Right forelimb (tissue), 1 donor: ENCODE results near the gene PGM2L1.
A peak's percentile ranks its signal among the peaks of the same experiment; 100 is the strongest.
"Not testable (repeated sequence)": the region's sequence is repeated elsewhere in the genome, so short reads cannot be mapped to it uniquely, and the experiment has no call there.

Experiments used
- DNase-seq: peaks from one replicate; pipeline ENCODE4 v3.0.0-alpha.2; 2018

PGM2L1 gene

DNA sequence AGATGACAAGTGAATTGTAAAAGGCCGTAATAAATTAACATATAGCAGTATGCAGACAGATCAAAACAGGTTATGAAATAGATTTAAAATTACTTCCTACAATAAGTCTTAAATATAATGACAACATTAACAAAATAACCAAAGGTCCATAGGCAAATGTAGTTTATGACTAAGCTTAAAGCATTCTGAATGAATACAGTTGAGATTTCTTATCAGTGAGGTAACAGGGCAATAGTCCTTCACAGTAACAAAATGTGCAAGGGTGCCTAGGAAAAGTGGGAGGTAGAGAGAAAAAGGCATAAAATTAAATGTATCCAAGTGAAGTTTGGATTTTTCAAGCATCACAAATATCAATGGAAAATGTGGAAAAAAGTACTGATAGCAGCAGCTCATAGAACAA, 65.9 kb downstream of the PGM2L1 start:
- no peak for DNase-seq

- DNase-seq: not testable (repeated sequence)
Observed at GRCh38 chr11:74331000-74331399, 67.2 kb downstream of the PGM2L1 start.

DNA sequence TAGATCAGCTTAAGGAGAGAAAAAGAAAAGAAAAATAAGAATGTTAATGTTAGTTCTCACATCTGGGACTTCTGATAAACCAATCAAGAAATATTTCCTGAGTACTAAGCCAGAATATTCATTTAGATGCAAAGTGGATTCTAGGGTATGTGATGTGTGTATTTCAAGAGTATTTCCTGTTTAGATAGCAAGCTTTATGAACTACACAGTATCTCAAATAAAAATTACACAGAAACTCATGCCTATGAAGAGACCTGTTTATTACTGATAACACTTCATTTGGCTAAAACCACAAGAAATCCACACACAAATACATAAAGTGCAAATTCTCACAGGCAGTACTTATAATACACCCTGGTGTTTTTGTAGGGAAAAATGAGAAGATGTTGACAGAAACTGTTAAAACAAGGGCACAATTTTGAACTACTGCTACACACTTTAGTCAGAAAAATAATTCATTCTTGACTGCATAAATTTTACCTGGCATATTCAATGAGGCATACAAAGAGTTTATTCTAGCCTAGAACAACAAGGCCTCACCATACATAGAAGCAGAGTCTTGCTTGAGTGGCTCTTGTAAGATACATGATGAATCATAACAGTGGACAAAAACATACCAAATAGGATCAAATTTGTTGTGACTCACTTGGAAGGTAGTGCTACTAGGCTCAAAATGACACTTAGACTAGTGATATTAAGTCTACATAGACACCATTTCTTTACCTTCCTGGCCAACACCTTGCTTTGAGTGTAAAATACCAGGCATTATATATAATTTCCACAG, 68.0 kb downstream of the PGM2L1 start:
- no peak for DNase-seq

GRCh38 chr11:74327076-74327475, 71.2 kb downstream of the PGM2L1 start:
- no peak for DNase-seq

DNA sequence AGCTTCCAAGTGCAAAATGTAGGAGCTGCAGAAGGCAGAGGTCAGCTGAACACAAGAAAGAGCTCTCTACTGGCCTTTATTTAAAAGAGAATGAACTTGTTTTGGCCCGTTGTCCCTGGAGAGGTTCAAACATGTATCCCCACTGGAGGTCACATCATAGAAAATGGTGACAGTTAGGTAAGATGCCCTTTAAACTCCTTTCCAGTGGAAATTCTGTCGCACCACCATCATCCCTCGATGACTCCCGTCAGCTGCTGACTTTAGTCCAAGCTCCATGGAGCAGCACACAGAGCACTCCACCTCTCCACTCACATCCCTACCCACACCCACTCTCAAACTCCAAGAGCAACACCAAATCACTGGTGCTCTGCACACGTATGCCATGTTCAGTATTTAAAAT, 71.6 kb downstream of the PGM2L1 start:
- no peak for DNase-seq

DNA sequence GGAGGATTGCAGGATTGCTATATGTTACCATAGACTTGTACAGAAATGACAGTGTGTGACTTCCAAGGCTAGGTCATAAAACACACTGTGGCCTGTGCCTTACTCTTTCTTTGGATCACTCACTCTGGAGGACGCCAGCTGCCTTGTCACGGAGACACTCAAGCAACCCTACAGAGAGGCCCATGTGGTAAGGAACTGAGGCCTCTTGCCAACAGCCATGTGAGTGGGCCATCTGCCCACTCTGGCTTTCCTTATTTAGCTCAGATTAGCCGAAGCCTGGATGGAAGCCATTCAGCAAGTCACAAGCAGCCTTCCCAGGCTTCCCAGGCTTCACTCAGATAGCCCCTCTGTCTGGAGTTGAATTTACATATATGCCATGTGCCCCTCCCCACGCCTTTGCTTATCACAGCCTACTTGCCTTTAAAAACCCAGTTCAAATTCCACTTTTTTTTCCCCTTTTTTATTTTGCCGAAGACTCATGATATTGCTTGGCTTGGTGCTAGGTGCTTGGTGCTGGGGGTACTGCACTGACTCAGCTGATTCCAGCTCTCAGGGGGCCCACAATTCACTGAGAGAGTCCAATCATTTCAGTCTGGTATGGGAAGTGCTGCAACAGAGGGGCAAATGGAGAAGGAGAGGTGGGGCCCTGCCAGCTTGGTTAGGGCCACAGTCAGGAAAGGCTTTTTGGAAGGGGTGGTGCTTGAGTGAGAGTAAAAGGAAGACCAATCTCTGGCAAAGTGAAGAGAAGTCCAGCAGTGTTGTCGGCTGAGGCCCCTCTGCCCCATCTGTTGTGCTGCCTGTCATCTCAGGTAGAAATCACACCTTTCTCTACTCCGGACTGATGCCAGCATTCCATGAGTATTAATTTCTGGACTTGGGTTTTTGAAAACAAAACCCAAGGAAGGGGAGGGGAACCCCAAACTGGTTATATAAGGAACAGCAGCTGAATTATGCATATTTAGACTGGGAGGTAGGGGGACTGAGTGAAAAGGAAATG, 72.3 kb downstream of the PGM2L1 start:
- DNase-seq: peak; percentile 82

GRCh38 chr11:74322667-74323066, 75.6 kb downstream of the PGM2L1 start:
- no peak for DNase-seq

DNA sequence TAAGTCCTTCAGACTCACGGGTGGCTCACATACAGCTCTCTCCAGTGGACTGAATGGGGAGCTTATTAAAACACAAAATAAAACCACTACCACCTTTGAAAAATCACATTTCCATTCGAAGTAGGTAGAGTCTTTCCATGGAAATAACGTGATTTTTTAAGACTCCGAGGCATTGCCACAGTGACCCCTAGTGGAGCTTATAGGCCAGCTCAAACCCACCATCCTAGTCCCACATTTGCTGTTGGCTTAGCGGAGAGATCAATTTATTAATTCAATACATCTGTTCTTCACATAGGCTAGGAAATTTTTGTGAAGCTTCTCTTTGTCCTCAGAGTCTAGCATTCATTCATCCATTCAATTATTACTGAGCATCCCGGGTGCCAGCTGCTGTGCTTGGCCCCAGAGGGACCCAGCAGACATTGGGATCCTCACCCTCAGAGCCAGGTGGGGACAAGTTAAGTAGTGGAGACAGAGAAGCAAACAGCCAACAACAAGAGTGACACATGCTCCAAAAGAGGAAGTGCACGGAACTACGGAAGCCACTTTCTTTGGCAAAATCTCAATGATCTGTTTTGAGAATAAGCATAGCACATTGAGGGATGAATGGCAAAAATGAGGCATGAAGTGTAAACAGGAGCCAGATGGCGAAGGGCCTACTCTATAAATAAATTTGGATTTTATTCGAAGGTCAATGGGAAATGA, 76.6 kb downstream of the PGM2L1 start:
- no peak for DNase-seq

DNA sequence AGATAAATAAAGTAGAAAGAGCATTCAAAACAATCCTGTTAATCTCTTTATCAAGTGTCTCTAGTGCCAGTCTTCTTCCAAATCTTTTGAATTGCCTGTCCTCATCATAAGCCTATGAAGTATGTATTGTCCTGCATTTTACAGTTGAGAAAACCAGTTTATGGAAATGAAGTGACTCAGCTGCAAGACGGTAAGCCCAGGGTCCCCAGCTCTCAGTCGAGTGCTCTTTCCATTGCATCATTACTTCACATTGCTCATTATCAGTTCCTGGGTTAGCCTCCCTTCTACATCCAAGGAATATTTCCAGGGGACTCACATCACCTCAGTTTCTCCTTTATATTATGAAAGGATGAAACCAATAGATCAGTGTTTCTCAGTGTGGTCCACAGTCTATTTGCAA, 77.7 kb downstream of the PGM2L1 start:
- no peak for DNase-seq

GRCh38 chr11:74319139-74319816, 79.0 kb downstream of the PGM2L1 start:
- no peak for DNase-seq

DNA sequence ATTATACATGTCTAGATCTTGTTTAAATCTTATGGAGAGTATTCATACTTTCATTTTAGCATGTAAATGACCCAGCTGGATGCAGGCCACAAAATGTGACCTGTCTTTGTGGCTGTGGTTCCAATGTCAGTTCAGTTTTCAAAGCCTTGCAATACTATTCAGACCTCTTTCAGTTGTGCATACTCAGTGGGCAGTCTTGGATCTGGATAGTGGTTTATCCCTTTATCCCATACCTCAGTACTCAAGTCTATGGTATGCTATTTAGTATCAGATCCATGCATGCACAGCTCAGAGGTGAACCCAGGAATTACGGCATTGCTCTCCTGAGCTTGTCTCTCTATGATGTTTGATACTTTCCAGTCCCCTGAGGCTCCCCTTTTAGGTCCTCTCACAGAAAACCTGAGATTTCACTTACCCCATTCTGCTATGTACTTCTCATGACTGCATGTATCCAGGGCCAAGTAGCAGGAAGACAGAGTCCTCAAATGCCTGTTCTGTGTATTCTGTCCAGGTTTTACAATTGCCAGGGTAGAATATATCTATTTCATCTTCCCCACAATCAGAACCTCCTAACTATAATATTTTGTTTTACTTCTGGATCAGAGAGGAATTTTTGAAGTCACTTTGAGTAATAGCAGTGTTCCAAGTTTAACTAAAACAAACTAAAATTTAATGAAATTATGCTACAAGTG, 79.8 kb downstream of the PGM2L1 start:
- no peak for DNase-seq

- no peak for DNase-seq
Observed at GRCh38 chr11:74316772-74317505, 81.3 kb downstream of the PGM2L1 start.

DNA sequence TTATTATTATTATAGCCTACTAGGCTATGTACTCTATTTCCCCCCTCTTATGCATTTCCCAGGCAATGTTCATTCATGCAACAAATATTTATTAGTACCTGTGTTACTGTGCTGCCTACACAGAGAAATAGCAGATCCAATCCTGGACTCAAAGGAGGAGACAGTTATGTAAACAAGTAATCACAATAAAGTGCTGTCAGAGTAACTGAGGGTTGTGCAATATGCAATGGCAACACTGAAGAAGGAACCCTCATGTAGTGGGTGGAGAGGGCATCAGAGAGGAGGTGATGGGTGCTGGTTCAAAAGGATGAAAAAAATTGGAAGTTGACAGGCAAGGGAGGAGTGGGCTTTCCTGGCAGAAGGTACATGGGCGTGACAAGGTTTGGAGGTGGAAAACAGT, 85.9 kb downstream of the PGM2L1 start:
- no peak for DNase-seq

DNA sequence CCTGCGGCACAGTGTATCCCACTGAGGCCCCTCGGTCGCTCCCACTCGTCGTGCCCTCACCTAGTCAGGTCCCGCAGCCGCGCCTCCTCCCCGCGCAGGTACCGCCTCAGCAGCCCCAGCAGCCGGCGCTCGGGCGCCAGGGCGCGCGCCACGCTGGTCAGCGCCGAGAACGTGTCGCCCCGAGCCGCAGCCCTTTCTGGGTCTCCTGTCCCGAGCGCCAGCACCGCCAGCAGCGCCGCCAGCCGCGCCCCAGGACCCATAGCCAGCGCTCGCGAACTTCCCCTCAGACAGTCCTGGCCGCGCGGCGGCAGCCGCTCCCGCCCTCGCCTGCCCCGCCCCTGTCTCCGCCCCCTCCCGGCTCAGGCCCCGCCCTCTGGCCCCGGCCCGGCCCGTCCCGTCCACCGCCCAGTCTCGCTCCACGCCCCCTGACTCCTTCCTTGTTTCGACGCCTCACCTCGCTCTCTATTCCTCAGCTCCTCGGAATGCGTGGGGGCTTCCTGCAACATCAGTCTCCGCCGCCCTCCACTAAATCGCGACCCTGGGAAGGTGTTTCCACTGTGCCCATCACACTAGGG, 86.8 kb downstream of the PGM2L1 start, which contains the start of gene P4HA3:
Gene P4HA3, minus strand, starts transcription at position 289 of the 575 bp plus-strand sequence. Its CDS starts 29 bp downstream, at position 260.
- peak; percentile 82 for DNase-seq

DNA sequence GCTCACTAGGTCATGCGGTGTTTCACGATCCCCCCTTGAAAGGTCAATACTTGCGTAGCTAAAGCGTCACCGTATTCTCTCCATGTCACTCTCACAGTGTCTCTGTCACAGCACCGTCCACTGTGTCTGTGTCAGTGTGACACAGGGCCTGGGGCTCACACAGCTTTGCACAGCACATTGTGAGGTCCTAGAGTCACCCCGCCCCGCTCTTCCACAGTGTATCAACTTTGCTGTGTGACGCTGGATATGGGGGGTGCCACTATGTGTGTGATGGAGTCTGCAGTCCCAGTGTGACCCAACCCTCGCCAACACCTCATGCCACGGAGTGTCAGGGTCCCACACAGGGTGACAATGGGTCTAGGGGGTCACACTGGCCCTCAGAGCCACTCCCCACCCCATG, 87.4 kb downstream of the PGM2L1 start:
- DNase-seq: no peak

GRCh38 chr11:74307434-74307833, 90.8 kb downstream of the PGM2L1 start:
- DNase-seq: peak; percentile 51

- DNase-seq: no peak
Observed at GRCh38 chr11:74306435-74307175, 91.6 kb downstream of the PGM2L1 start.

DNA sequence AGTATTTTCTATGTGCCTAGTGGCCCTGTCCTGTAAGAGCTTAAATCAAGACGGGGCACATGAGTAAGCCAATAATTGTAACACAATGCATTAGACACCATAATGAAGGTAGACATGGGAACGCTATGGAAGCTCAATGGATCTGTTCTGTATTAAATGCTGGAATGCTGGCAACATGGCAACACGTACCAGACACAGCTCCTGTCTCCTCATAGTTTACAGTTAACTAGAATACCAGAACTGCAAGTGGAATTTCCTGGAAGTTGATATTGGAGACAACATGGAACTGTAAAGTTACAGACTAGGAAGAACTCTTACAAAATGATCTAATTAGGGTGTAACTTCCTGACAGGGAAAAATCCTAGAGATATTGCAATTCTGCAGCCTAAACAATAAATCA, 99.2 kb downstream of the PGM2L1 start:
- DNase-seq: no peak

- DNase-seq: no peak
Observed at GRCh38 chr11:74297484-74297883, 100.7 kb downstream of the PGM2L1 start.

- no peak for DNase-seq
Observed at GRCh38 chr11:74288911-74289310, 109.3 kb downstream of the PGM2L1 start.
